ENCODE data around the gene TMEM126B. TPM values are rescaled to one million over a fixed set of nuclear protein-coding genes. Genes with fewer than 3 reads are reported as not detected.
A peak's percentile ranks its signal among the peaks of the same experiment; 100 is the strongest.
"Not testable (repeated sequence)": the region's sequence is repeated elsewhere in the genome, so short reads cannot be mapped to it uniquely, and the experiment has no call there.

Gene TMEM126B
- polyA plus RNA-seq, 4 donors, result 64.3 to 89.2 (median 70.8) TPM

- no peak overlapping the region for H3K4me3 ChIP-seq (ENCODE audit: low read depth in 1 of 3, low read length in 3 of 3)
- H3K4me1 ChIP-seq (ENCODE audit: control insufficient read depth in 3 of 3, insufficient read depth in 2 of 3, low read depth in 1 of 3, low read length in 2 of 3), result peaks cover 0 to 10% (median 2%) of the 10 kb centered on the region in 3 donors
- H3K27ac ChIP-seq (ENCODE audit: low read depth in 1 of 3, low read length in 2 of 3), result no peak overlapping the region
- peaks cover 0 to 9% (median 3%) of the 10 kb centered on the region in 3 donors for H3K36me3 ChIP-seq (ENCODE audit: control insufficient read depth in 3 of 3, insufficient read depth in 2 of 3, low read depth in 1 of 3, low read length in 3 of 3)
- WGBS, 3 donors, result 39 to 60% (median 46%) methylated on average over 3 of the region's 3 CpGs
- FAIRE-seq, result no peak
- no peaks in the 10 kb centered on the region for H3K27me3 ChIP-seq (ENCODE audit: control insufficient read depth in 3 of 3, insufficient read depth in 3 of 3, low read length in 3 of 3)
- no peaks in the 10 kb centered on the region for H3K9me3 ChIP-seq (ENCODE audit: control insufficient read depth in 2 of 2, insufficient read depth in 1 of 2, low read depth in 1 of 2, low read length in 1 of 2)
- DNase-seq, result no peak
These were observed 24.5 kb downstream of the TMEM126B start for GRCh38 chr11:85652786-85653447.

GRCh38 chr11:85654343-85654742 lies 25.9 kb downstream of the TMEM126B start:
- H3K4me3 ChIP-seq (ENCODE audit: low read depth in 1 of 3, low read length in 3 of 3); FAIRE-seq; H3K27me3 ChIP-seq (ENCODE audit: control insufficient read depth in 3 of 3, insufficient read depth in 3 of 3, low read length in 3 of 3); H3K27ac ChIP-seq (ENCODE audit: low read depth in 1 of 3, low read length in 2 of 3); H3K9me3 ChIP-seq (ENCODE audit: control insufficient read depth in 2 of 2, insufficient read depth in 1 of 2, low read depth in 1 of 2, low read length in 1 of 2); H3K36me3 ChIP-seq (ENCODE audit: control insufficient read depth in 3 of 3, insufficient read depth in 2 of 3, low read depth in 1 of 3, low read length in 3 of 3); H3K4me1 ChIP-seq (ENCODE audit: control insufficient read depth in 3 of 3, insufficient read depth in 2 of 3, low read depth in 1 of 3, low read length in 2 of 3); DNase-seq: not testable (repeated sequence)
- WGBS, 3 donors, result 95 to 99% (median 97%) methylated on average over 3 to 4 of the region's 4 CpGs

GRCh38 chr11:85656777-85657176 lies 28.4 kb downstream of the TMEM126B start:
- Histone ChIP-seq H3K36me3 (ENCODE audit: control insufficient read depth in 3 of 3, insufficient read depth in 2 of 3, low read depth in 1 of 3, low read length in 3 of 3) (peaks cover 1 to 6% (median 3%) of the 10 kb centered on the region in 3 donors), H3K4me1 (ENCODE audit: control insufficient read depth in 3 of 3, insufficient read depth in 2 of 3, low read depth in 1 of 3, low read length in 2 of 3) (peaks cover 0 to 2% (median 0%) of the 10 kb centered on the region in 3 donors), H3K4me3 (ENCODE audit: low read depth in 1 of 3, low read length in 3 of 3) (no peak overlapping the region), H3K9me3 (ENCODE audit: control insufficient read depth in 2 of 2, insufficient read depth in 1 of 2, low read depth in 1 of 2, low read length in 1 of 2) (no peaks in the 10 kb centered on the region), H3K27ac (ENCODE audit: low read depth in 1 of 3, low read length in 2 of 3) (no peak overlapping the region), H3K27me3 (ENCODE audit: control insufficient read depth in 3 of 3, insufficient read depth in 3 of 3, low read length in 3 of 3) (no peaks in the 10 kb centered on the region)
- 71 to 91% (median 79%) methylated on average over 1 of the region's 1 CpG for WGBS, 3 donors
- FAIRE-seq, result no peak
- no peak for DNase-seq

GRCh38 chr11:85658180-85658579 lies 29.8 kb downstream of the TMEM126B start:
- Histone ChIP-seq H3K9me3 (ENCODE audit: control insufficient read depth in 2 of 2, insufficient read depth in 1 of 2, low read depth in 1 of 2, low read length in 1 of 2) (no peaks in the 10 kb centered on the region), H3K4me1 (ENCODE audit: control insufficient read depth in 3 of 3, insufficient read depth in 2 of 3, low read depth in 1 of 3, low read length in 2 of 3) (peaks cover 0 to 2% (median 2%) of the 10 kb centered on the region in 3 donors), H3K4me3 (ENCODE audit: low read depth in 1 of 3, low read length in 3 of 3) (no peak overlapping the region), H3K36me3 (ENCODE audit: control insufficient read depth in 3 of 3, insufficient read depth in 2 of 3, low read depth in 1 of 3, low read length in 3 of 3) (peaks cover 1 to 4% (median 3%) of the 10 kb centered on the region in 3 donors), H3K27me3 (ENCODE audit: control insufficient read depth in 3 of 3, insufficient read depth in 3 of 3, low read length in 3 of 3) (no peaks in the 10 kb centered on the region), H3K27ac (ENCODE audit: low read depth in 1 of 3, low read length in 2 of 3) (no peak overlapping the region)
- WGBS, 3 donors, result 17 to 45% (median 33%) methylated on average over 1 of the region's 1 CpG
- FAIRE-seq (no peak), DNase-seq (no peak)

- no peaks in the 10 kb centered on the region for H3K27me3 ChIP-seq (ENCODE audit: control insufficient read depth in 3 of 3, insufficient read depth in 3 of 3, low read length in 3 of 3)
- peak overlapping the region in 2 of 3 donors; percentile 37 to 99 for H3K4me3 ChIP-seq (ENCODE audit: low read depth in 1 of 3, low read length in 3 of 3)
- FAIRE-seq, result no peak
- 1 to 7% (median 2%) methylated on average over 4 of the region's 4 CpGs for WGBS, 3 donors
- no peak overlapping the region for H3K27ac ChIP-seq (ENCODE audit: low read depth in 1 of 3, low read length in 2 of 3)
- H3K4me1 ChIP-seq (ENCODE audit: control insufficient read depth in 3 of 3, insufficient read depth in 2 of 3, low read depth in 1 of 3, low read length in 2 of 3), result peaks cover 0 to 5% (median 2%) of the 10 kb centered on the region in 3 donors
- H3K9me3 ChIP-seq (ENCODE audit: control insufficient read depth in 2 of 2, insufficient read depth in 1 of 2, low read depth in 1 of 2, low read length in 1 of 2), result no peaks in the 10 kb centered on the region
- DNase-seq, result no peak
- peaks cover 0 to 1% (median 1%) of the 10 kb centered on the region in 3 donors for H3K36me3 ChIP-seq (ENCODE audit: control insufficient read depth in 3 of 3, insufficient read depth in 2 of 3, low read depth in 1 of 3, low read length in 3 of 3)
These were observed 33.7 kb downstream of the TMEM126B start for GRCh38 chr11:85661972-85662664.

GRCh38 chr11:85663080-85663752 lies 34.8 kb downstream of the TMEM126B start:
- Histone ChIP-seq H3K9me3 (ENCODE audit: control insufficient read depth in 2 of 2, insufficient read depth in 1 of 2, low read depth in 1 of 2, low read length in 1 of 2) (no peaks in the 10 kb centered on the region), H3K36me3 (ENCODE audit: control insufficient read depth in 3 of 3, insufficient read depth in 2 of 3, low read depth in 1 of 3, low read length in 3 of 3) (peaks cover 0 to 1% (median 0%) of the 10 kb centered on the region in 3 donors), H3K27ac (ENCODE audit: low read depth in 1 of 3, low read length in 2 of 3) (peak overlapping the region in 2 of 3 donors; percentile 99), H3K27me3 (ENCODE audit: control insufficient read depth in 3 of 3, insufficient read depth in 3 of 3, low read length in 3 of 3) (no peaks in the 10 kb centered on the region), H3K4me1 (ENCODE audit: control insufficient read depth in 3 of 3, insufficient read depth in 2 of 3, low read depth in 1 of 3, low read length in 2 of 3) (peaks cover 0 to 5% (median 2%) of the 10 kb centered on the region in 3 donors), H3K4me3 (ENCODE audit: low read depth in 1 of 3, low read length in 3 of 3) (peak overlapping the region; percentile 80 to 99 (median 81))
- FAIRE-seq (no peak), DNase-seq (no peak)
- WGBS, 3 donors, result 1 to 3% (median 2%) methylated on average over 10 of the region's 10 CpGs

- peak overlapping the region; percentile 96 to 99 (median 99) for H3K27ac ChIP-seq (ENCODE audit: low read depth in 1 of 3, low read length in 2 of 3)
- H3K27me3 ChIP-seq (ENCODE audit: control insufficient read depth in 3 of 3, insufficient read depth in 3 of 3, low read length in 3 of 3), result no peaks in the 10 kb centered on the region
- 0 to 1% (median 0%) methylated on average over 62 to 73 of the region's 73 CpGs for WGBS, 3 donors
- H3K36me3 ChIP-seq (ENCODE audit: control insufficient read depth in 3 of 3, insufficient read depth in 2 of 3, low read depth in 1 of 3, low read length in 3 of 3), result no peaks in the 10 kb centered on the region
- peaks cover 0 to 5% (median 2%) of the 10 kb centered on the region in 3 donors for H3K4me1 ChIP-seq (ENCODE audit: control insufficient read depth in 3 of 3, insufficient read depth in 2 of 3, low read depth in 1 of 3, low read length in 2 of 3)
- DNase-seq (peak; percentile 84 to 93), FAIRE-seq (no peak)
- peak overlapping the region; percentile 80 to 99 (median 81) for H3K4me3 ChIP-seq (ENCODE audit: low read depth in 1 of 3, low read length in 3 of 3)
- no peaks in the 10 kb centered on the region for H3K9me3 ChIP-seq (ENCODE audit: control insufficient read depth in 2 of 2, insufficient read depth in 1 of 2, low read depth in 1 of 2, low read length in 1 of 2)
These were observed 35.6 kb downstream of the TMEM126B start for GRCh38 chr11:85663753-85664614.
